Head of caudate nucleus (tissue), 42 donors: ENCODE data around the gene PTPN14.
A peak's percentile ranks its signal among the peaks of the same experiment; 100 is the strongest.
"Not testable (repeated sequence)": the region's sequence is repeated elsewhere in the genome, so short reads cannot be mapped to it uniquely, and the experiment has no call there.

Experiments
- DNase-seq, 42 donors: peaks; one replicate each; pipeline versions ENCODE4 v3.0.0 to v3.0.0-alpha.2; 2020 to 2021; ENCODE audit warnings: mixed read lengths in 7 of 42
- intact Hi-C: fragments of 100-400 bp; cut with DNase I; formaldehyde crosslinking; loops from one replicate; pipeline ENCODE4 v1.15.0; 2022

Gene PTPN14

GRCh38 chr1:214551436-214552173 lies at the start of gene PTPN14:
Gene PTPN14, minus strand, starts transcription at chr1:214551602. Its CDS starts 86,799 bp downstream, at chr1:214464803.
- intact Hi-C loops = no loop called here

GRCh38 chr1:214593158-214593557 lies 41.8 kb upstream of the PTPN14 start:
- intact Hi-C loops = no loop called here
- DNase-seq = no peak

More at GRCh38 chr1:214551436-214552173, at the start of gene PTPN14:
- peak in 40 of 42 donors; percentile 46 to 90 (median 68) for DNase-seq

DNA sequence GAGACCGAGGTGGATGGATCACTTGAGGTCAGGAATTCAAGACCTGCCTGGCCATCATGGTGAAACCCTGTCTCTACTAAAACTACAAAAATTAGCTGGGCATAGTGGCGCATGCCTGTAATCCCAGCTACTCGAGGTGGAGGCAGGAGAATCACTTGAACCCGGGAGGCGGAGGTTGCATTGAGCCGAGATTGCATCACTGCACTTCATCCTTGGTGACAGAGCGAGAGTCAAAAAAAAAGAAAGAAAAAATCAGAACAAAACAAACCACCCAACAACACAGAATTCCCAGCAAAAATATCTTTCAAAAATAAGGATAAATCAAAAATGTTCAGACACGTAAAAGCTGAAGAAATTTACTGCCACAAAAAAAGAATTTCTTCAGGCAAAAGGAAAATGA lies 40.5 kb upstream of the PTPN14 start:
- DNase-seq, intact Hi-C loops: not testable (repeated sequence)

DNA sequence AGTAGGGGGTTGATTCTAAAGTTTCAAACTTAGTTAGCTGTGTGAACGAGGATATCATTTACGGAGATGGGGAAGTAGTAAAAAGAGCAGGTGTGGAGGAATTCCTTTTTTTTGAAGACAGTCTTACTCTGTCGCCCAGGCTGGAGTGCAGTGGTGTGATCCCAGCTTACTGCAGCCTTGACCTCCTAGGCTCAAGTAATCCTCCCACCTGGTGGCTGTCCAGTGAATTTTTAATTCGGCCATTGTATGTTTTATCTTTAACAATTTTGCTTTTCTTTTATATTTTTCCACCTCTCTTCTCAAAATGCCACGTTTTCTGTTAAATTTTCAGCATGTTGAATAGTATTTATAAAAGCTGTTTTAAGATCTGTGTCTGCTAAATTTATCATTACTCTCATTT lies 39.3 kb upstream of the PTPN14 start:
- DNase-seq = no peak
- intact Hi-C loops = no loop called here

DNA sequence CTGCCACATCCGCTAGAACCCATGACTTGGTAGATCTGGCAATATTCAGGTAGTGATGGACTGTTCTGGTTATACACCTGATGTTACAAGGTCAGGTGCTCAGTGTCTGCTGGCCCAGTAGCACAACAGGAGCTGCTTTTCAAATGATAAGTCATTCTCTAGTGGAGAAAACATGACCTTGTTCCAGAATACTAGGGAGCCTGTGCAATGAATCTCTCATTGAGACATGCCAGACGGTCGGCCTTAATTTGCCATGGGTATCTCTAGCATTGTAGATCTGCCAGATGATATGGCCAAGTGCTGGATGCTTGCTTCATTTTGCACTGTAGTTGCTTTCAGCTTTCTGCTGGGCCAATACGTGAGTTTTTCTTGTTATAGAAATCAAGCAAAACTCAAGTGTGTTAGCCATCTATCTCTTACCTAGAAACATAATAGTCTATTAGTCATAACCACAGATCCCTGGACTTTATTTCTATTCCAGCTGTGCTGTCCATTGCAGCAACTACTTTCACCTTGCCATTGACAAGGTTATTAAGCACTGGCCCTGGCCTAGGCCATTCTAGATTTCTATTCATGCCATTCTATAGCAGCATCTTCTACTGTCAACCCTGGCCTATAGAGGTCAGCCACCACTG lies 37.7 kb upstream of the PTPN14 start:
- no peak for DNase-seq
- intact Hi-C loops = no loop called here

- DNase-seq = no peak
- intact Hi-C loops = no loop called here
These were observed 35.8 kb upstream of the PTPN14 start for GRCh38 chr1:214587165-214587564.

- intact Hi-C loops = no loop called here
- no peak for DNase-seq
These were observed 35.2 kb upstream of the PTPN14 start for GRCh38 chr1:214586621-214587020.

DNA sequence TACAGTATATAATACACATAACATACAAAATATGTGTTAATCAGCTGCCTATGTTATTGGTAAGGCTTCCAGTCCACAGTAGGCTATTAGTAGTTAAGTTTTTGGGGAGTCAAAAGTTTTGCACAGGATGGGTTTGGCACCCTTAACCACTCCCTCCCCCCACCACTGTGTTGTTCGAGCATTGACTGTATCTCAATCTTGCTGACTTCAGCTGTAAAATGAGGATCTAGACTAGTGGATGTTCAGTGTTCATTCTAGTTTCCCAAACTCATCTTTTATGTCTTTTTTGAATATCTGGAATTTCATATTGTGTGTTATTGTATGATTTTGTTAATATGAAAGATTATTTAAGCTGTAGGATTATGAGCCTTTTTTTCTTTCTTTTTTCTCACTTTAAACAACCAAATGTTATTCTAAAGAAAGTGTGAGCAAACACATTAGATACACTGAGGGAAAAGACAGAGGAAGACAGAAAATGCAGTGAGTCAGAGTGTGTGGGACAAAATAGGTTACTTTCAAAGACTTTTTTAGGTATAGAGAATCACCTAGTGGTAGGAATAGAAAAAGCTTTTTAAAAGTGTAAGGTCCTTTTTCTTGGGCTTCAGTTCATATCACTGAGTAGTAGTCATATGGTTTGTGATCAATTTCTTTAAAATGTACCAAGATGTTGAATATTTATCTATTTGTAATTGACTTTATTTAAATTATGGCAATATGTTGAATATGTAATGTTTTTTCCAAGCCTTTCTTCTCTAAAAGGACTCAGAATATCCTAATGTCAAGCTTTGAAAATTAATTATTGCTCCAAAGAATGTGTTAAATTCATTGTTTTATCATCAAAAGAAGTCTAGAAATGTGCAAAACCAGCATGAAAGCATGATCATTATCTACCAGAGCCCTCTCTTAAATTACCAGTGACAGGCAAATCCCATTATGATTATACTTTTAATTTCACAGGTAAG lies 33.7 kb upstream of the PTPN14 start:
- intact Hi-C loops = no loop called here
- DNase-seq = no peak

GRCh38 chr1:214583824-214584554 lies 32.6 kb upstream of the PTPN14 start:
- intact Hi-C loops = no loop called here
- DNase-seq = no peak

GRCh38 chr1:214583113-214583512 lies 31.7 kb upstream of the PTPN14 start:
- no peak for DNase-seq
- intact Hi-C loops = no loop called here

DNA sequence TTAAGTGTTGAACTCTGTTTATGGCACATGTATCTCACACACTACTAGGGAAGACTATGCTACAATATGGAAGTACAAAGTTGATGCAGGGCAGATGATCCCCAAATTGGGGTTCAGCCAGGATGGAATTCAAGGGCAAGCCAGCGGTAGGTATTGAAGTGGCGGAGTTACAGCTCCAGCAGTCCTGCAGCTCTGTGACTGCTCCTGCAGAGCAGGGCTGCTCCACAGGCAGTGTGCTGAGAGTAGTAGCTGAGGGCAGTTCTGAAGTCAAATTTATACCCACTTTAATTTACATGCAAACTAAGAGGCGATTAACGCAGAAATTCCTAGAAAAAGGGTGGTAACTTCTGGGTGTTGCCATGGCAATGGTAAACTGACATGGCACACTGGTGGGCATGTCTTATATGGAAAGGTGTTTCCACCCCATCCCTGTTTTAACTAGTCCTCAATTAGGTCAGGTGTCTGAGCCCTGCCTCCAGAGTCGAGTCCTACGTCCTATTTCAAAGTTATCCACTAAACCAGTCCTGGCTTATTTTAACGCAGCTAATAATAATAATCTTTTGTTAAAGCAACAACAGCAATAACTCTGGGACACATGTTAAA lies 31.0 kb upstream of the PTPN14 start:
- no peak for DNase-seq
- intact Hi-C loops = no loop called here

DNA sequence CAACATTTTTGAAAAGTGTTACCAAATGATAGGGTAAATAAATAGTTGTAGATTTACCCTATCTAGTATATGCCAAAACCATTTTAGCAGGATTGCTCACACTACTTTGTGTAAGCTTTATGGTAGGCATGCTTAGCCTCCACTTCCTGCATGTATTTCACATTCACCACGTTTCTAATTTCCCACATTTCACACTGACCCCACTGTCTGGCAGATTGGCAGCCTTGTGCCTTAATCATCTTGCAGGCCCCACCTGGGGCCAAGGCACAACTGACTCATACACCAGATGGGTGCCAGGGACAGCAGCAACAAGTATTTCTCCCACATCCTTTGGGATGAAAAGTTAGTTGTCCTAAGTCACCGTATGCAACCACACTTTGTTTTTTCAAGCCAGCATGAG lies 30.4 kb upstream of the PTPN14 start:
- intact Hi-C loops = no loop called here
- DNase-seq = no peak

- intact Hi-C loops = no loop called here
These were observed 27.8 kb upstream of the PTPN14 start for GRCh38 chr1:214579183-214579582.

DNA sequence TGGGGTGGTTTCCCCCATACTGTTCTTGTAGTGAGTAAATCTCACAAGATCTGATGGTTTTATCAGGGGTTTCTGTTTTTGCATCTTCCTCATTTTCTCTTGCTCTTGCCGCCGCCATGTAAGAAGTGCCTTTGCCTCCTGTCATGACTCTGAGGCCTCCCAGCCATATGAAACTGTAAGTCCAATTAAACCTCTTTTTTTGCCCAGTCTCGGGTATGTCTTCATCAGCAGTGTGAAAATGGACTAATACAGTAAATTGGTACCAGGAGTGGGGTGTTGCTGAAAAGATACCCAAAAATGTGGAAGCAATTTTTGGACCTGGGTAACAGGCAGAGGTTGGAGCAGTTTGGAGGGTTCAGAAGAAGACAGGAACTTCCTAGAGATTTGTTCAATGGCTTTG lies 24.7 kb upstream of the PTPN14 start:
- DNase-seq, intact Hi-C loops: not testable (repeated sequence)

More at GRCh38 chr1:214579183-214579582, 27.8 kb upstream of the PTPN14 start:
- no peak for DNase-seq

DNA sequence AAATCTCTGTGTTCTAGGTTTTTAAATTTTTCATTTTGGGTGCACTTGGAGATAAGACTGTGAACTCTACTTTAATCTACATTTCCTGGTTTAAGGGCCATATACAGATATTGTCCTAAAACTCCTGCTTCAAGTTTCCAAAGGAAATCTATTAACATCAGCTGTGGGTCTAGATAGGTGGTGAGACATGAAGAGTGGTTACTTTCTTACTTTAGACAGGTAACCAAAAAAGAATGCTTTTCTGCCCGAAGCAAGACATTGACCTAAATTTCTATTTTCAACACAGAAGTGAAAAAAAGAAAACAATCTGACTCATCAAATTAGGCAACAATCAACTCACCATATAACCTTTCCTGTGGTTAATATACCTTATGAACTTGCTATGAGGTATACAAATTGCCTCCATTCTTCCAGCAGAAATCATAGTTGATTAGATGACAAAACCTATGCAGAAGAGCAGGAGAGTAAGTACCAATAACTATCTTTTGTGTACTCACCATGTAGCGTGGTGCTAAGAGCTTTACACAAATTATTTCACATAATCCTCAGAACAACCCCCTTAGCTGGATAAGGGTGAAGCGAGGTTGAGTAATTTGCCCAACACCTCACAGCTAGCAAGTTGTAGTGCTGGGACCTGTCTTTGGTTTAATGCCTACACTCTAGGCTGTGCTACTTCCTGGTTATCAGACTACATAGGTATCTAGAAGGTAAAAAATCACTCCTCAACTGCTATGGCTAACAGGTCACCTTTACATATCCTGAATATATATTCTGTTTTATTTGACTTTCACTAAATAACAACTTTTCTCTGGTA lies 23.4 kb upstream of the PTPN14 start:
- DNase-seq = no peak
- intact Hi-C loops = no loop called here

GRCh38 chr1:214573386-214574318 lies 22.2 kb upstream of the PTPN14 start:
- no peak for DNase-seq
- intact Hi-C loops = no loop called here

DNA sequence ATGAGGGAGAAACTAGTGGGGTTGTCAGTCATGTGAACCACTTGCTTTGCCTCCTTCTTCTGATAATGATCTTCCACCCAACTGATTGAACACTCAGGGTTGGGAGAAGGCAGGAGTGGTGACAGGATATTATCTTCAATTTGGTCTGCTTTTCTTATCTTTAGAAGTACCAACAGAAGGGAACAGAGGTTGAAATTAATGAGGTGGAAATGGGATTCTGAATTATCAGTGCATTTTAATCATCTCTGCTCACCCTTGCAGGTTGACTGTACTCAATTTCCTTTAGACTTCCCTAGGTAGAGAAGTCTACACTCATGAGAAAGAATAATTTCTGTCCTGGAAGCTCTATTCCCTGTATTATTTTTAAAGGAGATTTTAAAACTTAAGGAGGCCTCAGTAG lies 19.9 kb upstream of the PTPN14 start:
- intact Hi-C loops = no loop called here
- DNase-seq = no peak
